Vagina (tissue), 2 donors: ENCODE measurements around the gene PELI2. TPM values are rescaled to one million over a fixed set of nuclear protein-coding genes. Genes with fewer than 3 reads are reported as not detected.

Experiments used
- DNase-seq, 2 donors: peaks; one replicate each; pipeline ENCODE4 v3.0.0-alpha.2; 2017; ENCODE audit errors: extremely low spot score in 2 of 2
- H3K27ac ChIP-seq: fragments of 200-600 bp; sonication (generic); one replicate; pipeline ENCODE4 v1.5.1; 2019
- H3K27me3 ChIP-seq: fragments of 200-600 bp; sonication (generic); one replicate; pipeline ENCODE4 v1.5.1; 2019
- H3K36me3 ChIP-seq, 2 donors: fragments of 200-600 bp; sonication (generic); one replicate each; pipeline ENCODE4 v1.5.1; 2017 to 2019
- H3K4me1 ChIP-seq: fragments of 200-600 bp; sonication (generic); one replicate; pipeline ENCODE4 v1.5.1; 2019
- H3K4me3 ChIP-seq, 2 donors: fragments of 200-600 bp; sonication (generic); 1 replicate in 1 of 2; 2 replicates in 1 of 2; pipeline ENCODE4 v1.5.1; 2016 to 2019
- H3K9me3 ChIP-seq: fragments of 200-600 bp; sonication (generic); one replicate; pipeline ENCODE4 v1.5.1; 2019
- POLR2A ChIP-seq, 2 donors: fragments of 450-650 bp; IDR thresholded peaks; one replicate each; pipeline ENCODE4 v1.6.1; 2017; ENCODE audit warnings: antibody characterized with exemption in 2 of 2, mild to moderate bottlenecking in 2 of 2, moderate library complexity in 2 of 2
- POLR2AphosphoS5 ChIP-seq, 2 donors: sonication (generic); formaldehyde crosslinking; IDR thresholded peaks; one replicate each; pipeline ENCODE4 v1.9.0; 2017; ENCODE audit warnings: antibody characterized with exemption in 2 of 2, mild to moderate bottlenecking in 2 of 2, low read depth in 1 of 2; ENCODE audit not compliant: insufficient read depth in 1 of 2
- intact Hi-C: fragments of 100-400 bp; cut with DNase I; formaldehyde crosslinking; loops from one replicate; pipeline ENCODE4 v1.15.1; 2023
- total RNA-seq: library from RNA; depleted of rRNA; stranded (reverse); fragments of >200 nt; gene quantifications from one replicate; pipeline ENCODE4 v1.2.3, GENCODE V29; 2016
- TF ChIP-seq, protein P1 (sequence below), 3 experiments: fragments of 450-650 bp in 2 of 3; fragments of 200-600 bp in 1 of 3; sonication (generic) in 1 of 3; IDR thresholded peaks; one replicate each; pipeline ENCODE4 v1.5.1; 2017 to 2019; ENCODE audit warnings: antibody characterized with exemption in 3 of 3, mild to moderate bottlenecking in 2 of 3, moderate library complexity in 2 of 3

PELI2 gene
- total RNA-seq, 1 donor from 2014 or later: 9.6 TPM

DNA sequence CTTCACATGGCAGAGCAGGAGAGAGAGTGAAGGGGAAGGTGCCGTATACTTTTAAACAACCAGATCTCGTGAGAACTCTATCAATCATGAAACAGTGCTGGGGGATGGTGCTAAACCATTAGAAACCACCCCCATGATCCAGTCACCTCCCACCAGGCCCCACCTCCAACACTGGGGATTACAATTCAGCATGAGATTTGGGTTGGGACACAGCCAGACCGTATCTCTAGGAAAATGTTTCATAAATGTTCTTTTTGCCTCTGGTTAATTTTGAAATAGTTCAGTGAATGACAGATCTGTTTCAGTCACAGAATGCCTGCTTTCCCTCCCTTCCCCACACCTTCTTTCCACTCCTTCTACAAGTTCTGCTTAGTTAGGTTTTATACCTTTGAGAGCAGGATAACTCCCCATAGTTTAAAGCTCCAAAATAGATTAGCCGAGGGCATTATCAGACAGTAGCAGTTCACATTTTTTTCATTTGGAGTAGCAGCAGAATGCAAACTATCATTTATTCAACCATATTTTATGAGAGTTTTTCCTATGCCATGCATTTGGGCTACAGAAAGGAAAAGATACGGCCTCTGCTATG, 27.1 kb downstream of the PELI2 start:
- intact Hi-C loops: no loop called here
- Histone ChIP-seq H3K27ac (no peak overlapping the region), H3K36me3 (no peaks in the 10 kb centered on the region), H3K27me3 (no peaks in the 10 kb centered on the region), H3K9me3 (no peaks in the 10 kb centered on the region), H3K4me3 (no peak overlapping the region), H3K4me1 (peaks cover 33% of the 10 kb centered on the region)
- no peak for DNase-seq
- TF ChIP-seq POLR2A (IDR thresholded peaks at IDR 0.05): no peak
- TF ChIP-seq, protein P1, sequence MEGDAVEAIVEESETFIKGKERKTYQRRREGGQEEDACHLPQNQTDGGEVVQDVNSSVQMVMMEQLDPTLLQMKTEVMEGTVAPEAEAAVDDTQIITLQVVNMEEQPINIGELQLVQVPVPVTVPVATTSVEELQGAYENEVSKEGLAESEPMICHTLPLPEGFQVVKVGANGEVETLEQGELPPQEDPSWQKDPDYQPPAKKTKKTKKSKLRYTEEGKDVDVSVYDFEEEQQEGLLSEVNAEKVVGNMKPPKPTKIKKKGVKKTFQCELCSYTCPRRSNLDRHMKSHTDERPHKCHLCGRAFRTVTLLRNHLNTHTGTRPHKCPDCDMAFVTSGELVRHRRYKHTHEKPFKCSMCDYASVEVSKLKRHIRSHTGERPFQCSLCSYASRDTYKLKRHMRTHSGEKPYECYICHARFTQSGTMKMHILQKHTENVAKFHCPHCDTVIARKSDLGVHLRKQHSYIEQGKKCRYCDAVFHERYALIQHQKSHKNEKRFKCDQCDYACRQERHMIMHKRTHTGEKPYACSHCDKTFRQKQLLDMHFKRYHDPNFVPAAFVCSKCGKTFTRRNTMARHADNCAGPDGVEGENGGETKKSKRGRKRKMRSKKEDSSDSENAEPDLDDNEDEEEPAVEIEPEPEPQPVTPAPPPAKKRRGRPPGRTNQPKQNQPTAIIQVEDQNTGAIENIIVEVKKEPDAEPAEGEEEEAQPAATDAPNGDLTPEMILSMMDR (IDR thresholded peaks at IDR 0.05): no peak
- no peak for TF ChIP-seq POLR2AphosphoS5 (IDR thresholded peaks at IDR 0.05; ENCODE audit: insufficient read depth in 1 of 2, low read depth in 1 of 2)

DNA sequence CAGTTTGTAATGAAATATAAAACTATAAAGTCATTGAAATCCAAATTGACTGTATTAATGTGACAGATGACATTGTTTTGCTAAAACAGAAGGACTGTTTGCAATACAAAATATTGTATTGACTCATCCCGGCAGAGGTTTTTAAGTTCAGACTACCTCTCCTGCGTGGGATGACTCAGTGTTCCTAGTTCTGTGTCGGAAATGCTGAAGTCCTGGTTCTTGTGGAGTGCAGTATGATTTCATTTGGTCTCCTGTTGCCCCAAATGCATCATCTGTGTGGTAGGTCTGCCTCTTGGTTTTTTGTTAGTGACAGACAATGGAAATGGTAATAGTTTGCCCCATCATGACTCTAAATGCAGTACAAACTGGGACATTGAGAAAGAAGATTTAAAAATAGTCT, 27.8 kb downstream of the PELI2 start:
- Histone ChIP-seq H3K9me3 (no peaks in the 10 kb centered on the region), H3K27ac (no peak overlapping the region), H3K36me3 (no peaks in the 10 kb centered on the region), H3K4me3 (no peak overlapping the region), H3K27me3 (no peaks in the 10 kb centered on the region), H3K4me1 (peaks cover 35% of the 10 kb centered on the region)
- no peak for DNase-seq
- TF ChIP-seq, protein P1 (IDR thresholded peaks at IDR 0.05): no peak
- no peak for TF ChIP-seq POLR2AphosphoS5 (IDR thresholded peaks at IDR 0.05; ENCODE audit: insufficient read depth in 1 of 2, low read depth in 1 of 2)
- TF ChIP-seq POLR2A (IDR thresholded peaks at IDR 0.05): no peak
- intact Hi-C loops: no loop called here

DNA sequence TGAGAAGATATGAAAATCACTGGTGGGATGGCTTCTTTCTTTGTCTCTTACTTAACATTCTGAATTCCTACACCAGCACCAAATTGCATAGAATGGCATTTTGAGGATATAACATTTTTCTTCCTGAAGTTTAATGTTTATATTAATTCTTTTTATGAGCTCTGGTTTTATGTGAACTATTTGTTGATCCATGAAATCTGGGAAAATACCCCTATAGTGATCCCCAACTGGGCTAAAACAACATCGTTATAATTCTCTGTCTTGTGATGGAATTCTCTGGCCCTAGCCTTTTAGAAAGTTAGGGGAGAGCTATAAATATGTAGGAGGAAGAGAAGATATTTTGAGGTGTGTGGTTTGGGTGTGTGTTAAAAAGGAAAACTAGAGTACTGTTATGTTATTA, 29.2 kb downstream of the PELI2 start:
- no peaks in the 10 kb centered on the region for H3K9me3 ChIP-seq
- DNase-seq: no peak
- intact Hi-C loops: no loop called here
- H3K36me3 ChIP-seq: no peaks in the 10 kb centered on the region
- no peak overlapping the region for H3K4me3 ChIP-seq
- H3K27ac ChIP-seq: no peak overlapping the region
- peaks cover 35% of the 10 kb centered on the region for H3K4me1 ChIP-seq
- no peaks in the 10 kb centered on the region for H3K27me3 ChIP-seq
- TF ChIP-seq POLR2A (IDR thresholded peaks at IDR 0.05) (no peak), POLR2AphosphoS5 (IDR thresholded peaks at IDR 0.05; ENCODE audit: insufficient read depth in 1 of 2, low read depth in 1 of 2) (no peak)
- TF ChIP-seq, protein P1 (IDR thresholded peaks at IDR 0.05): no peak

DNA sequence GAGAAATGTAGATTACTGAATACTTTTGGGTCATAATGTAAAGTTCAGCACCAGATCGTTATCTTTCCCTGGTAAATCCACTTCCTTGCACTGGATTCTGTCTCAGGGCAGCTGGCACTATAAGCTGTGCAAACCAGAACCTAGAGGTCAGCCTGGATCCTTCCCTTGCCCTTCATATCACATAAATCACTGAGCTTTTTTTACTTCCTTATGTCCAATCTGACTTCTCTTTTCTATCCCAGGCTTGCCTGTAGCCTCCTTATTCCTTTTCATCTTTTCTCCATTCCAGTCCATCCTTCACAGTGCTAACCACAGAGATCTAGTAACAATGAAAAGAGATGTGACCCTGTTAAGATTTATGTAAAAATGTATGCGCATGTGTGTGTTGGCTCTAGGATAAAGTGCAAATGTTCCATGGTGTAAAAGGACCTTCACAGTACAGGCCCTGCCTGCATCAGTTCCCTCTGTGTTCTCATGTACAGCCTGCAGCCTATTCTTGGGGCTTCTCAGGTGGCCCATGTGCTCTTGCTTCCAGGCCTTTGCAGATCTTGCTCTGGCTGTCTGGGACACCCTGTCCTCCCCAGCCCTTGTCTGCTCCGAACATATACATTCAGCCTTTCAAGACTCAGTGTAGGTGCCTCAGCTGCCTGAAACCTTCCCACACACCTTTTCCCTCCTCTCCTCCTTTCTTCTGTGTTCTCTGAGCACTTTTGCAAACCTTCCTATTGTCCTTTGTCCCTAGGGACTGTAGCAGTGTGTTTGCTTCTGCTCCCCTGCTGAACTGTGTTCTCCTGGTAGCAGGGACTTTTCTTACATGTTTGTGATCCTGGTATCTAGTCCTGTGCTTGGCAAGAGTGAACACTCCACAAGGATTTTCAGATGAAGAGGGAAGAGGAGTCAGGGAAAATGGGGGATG, 30.0 kb downstream of the PELI2 start:
- DNase-seq: no peak
- peaks cover 35% of the 10 kb centered on the region for H3K4me1 ChIP-seq
- no peaks in the 10 kb centered on the region for H3K27me3 ChIP-seq
- intact Hi-C loops: no loop called here
- TF ChIP-seq POLR2AphosphoS5 (IDR thresholded peaks at IDR 0.05; ENCODE audit: insufficient read depth in 1 of 2, low read depth in 1 of 2) (no peak), POLR2A (IDR thresholded peaks at IDR 0.05) (no peak)
- TF ChIP-seq, protein P1 (IDR thresholded peaks at IDR 0.05): no peak
- H3K4me3 ChIP-seq: no peak overlapping the region
- H3K36me3 ChIP-seq: no peaks in the 10 kb centered on the region
- no peak overlapping the region for H3K27ac ChIP-seq
- no peaks in the 10 kb centered on the region for H3K9me3 ChIP-seq

DNA sequence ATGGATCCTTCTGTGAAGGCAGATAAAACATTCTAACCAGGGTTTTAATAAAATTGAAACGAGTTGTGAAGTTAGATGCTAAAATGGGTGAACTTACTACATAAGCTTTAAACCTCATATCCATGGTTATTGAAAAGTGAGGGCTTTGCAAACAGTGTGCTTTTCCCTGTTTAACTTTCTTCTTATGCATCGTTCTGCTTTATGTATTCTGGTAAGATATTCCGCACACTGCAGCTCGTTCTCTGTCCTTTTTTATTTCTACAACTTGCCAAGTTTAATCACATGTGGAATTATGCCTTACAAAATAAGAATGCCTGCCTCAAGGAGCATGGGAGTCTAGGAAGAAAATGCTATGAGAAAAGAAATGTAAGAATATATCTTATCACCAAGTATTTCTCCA, 30.9 kb downstream of the PELI2 start:
- peaks cover 35% of the 10 kb centered on the region for H3K4me1 ChIP-seq
- H3K27ac ChIP-seq: no peak overlapping the region
- DNase-seq: no peak

More for the DNA sequence above, 30.9 kb downstream of the PELI2 start:
- Histone ChIP-seq H3K4me3 (no peak overlapping the region), H3K27me3 (no peaks in the 10 kb centered on the region), H3K36me3 (no peaks in the 10 kb centered on the region), H3K9me3 (no peaks in the 10 kb centered on the region)
- intact Hi-C loops: no loop called here
- TF ChIP-seq POLR2A (IDR thresholded peaks at IDR 0.05) (no peak), POLR2AphosphoS5 (IDR thresholded peaks at IDR 0.05; ENCODE audit: insufficient read depth in 1 of 2, low read depth in 1 of 2) (no peak)
- TF ChIP-seq, protein P1 (IDR thresholded peaks at IDR 0.05): no peak
